Left forelimb (tissue), 1 donor: ENCODE results near the gene HPCAL1.

ENCODE experiments used
- DNase-seq: peaks from one replicate; pipeline ENCODE4 v3.0.0-alpha.2; 2018; ENCODE audit warnings: low spot score

The HPCAL1 gene

DNA sequence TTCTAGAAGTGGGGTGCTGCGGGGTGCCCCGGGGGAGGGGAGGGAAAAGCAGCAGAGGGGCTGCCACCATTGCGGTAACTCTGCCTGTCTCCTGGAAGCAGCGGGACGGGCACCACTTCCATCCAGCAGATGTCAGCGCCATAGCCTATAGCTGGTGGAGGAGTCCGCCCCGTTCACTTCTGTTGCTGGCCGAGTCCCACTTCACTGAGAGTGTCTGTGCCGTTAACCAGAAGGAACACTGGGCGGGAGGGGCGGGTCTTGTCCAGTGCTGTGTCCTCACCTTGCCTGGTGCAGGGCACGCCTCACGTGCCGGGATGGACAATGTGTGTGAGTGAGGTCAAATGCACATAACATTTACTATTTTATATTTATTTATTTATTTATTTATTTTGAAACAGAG, 164.7 kb downstream of the HPCAL1 start:
- DNase-seq: no peak

DNA sequence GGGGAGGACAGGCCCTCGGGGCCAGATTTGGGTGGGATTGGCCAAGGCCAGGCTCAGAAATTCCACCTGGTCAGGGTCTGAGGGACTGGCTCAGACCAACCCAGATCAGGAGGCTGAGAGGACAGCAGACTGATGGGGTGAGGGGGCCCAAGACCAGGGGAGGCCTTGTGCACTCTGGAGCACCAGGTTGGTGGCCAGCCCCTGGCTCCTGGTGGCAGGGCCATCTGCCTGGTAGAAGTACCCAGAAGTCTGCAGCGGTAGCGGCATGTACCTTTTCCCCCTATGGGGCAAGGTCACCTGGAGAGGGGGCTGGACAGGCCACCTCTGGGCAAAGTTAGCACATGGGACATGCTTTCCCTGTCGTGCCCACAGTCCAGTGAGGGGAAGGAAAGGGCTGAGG, 166.6 kb downstream of the HPCAL1 start:
- no peak for DNase-seq

DNA sequence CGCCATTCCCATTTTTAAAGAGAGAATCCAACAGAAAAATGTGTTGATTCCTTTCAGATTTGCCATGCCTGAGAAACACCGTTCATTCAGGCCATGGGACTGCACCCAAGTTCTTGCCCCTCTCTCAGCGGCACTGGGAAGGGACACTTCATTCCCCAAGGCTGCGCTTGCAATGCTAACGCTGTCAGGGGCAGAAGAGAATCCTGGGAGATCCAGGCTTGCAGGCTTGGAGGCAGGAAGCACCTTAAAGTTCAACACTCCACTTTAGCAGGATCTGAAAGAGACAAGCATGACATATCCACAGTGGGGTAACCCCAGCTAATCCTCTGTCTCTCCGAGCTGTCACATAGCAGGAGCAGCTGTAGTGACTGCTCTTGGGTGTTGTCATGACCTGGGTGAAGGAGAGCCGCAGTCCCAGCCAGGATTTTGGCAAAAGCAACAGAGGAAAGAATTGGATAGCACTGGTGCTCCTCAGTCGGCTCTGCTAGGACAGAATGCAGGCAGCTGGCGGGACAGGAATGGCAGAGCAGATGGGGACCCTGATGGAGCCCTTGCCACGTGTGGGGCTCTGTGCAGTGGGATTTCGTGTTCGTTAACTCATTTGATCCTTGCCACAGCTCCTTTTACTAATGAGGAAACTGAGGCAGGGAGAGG, 167.4 kb downstream of the HPCAL1 start:
- no peak for DNase-seq

DNA sequence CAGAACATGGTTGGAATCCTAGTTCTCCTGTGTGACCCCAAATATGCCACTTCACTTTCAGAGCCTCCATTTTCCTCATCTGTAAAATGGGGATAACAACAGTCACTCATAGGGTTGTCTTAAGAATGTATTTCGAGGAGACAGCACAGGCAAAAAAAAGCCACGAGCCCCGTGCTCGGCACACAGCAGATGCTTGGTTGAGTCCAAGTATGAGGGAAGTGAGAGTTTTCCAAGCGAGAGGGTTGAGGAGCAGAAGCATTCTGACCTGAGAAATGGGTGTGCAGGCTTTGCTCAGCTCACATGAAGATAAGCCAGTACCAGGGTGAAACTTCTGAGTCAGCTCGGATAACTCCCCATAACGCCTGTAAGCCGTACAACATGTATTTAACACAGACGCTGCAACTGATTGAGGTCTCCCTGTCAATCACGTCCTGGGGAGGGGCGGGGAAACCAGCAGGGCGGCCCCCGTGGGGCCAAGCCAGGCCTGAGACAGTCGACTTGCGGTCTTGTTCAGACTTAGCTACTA, 168.4 kb downstream of the HPCAL1 start:
- DNase-seq: no peak

DNA sequence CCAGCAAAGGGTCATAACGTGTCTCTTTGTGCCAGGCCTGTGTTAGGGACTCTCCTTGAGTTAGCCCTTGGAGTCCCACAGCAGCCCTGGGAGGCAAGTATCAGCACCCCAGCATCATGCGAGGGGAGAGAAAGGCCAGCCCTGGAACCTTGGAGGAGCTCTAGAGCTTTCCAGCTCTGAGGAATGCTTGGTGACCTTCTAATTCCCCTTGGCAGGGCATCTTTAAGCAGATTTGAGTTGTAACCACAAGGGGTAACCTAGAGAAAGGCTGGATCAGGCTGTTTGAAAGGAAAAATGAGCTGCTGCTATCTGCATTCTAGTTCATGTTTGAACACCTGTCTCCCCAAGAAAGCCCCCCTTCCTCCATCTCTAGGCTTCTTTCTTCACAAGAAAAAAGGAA, 169.3 kb downstream of the HPCAL1 start:
- no peak for DNase-seq

DNA sequence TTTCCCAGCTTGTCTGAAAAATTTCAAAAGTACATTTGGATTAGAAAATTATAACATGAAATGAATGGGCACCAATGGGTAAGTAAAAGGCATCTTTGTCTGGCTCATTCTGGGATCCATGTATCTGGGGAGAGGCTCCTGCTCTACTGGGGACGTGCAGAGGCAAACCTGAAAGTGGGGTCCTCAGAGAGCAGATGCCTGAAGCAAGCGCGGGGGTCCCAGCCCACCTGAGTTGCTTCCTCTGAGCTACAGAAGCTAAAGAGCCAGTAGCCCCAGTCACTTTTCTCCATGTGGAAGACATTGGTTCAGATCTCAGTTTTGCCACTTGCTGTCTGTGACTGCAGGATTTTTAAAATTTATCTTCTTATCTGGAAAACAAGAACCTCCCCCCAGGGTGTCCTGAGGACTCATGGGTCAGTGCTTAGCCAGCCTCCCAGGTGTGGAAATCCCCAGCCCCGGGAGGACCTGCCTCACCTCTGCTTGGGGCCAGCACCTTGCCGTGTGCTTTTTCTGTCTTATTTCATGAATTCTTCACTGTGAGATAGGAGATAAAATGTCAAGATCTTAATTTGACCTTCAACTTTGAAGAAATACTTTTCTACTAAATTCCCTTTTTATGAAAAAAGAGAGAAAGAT, 170.5 kb downstream of the HPCAL1 start:
- no peak for DNase-seq

DNA sequence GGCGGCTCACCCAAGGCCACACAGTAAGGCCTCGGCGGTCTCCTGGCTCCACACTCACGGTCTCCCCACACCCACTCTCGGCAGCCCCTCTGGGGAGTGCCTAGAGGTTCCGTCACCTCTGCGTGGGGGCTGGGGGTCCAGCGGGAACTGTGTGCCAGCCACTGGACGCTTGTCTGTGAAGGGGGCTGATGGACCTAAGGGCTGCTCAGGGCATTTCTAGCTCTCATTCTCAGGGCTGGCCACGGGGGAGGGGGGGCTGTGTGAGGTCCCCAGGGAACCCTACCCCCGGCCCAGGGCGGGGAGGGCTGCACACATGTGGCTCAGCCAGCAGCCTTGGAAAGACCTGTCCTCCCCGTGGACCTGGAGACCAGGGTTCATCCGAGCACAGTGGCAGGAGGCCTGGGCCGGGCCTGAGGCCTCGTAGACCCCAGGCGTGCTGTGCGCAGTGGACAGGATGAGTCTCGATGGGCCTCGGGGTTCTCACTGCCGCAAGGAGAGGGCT, 172.6 kb downstream of the HPCAL1 start:
- DNase-seq: no peak

DNA sequence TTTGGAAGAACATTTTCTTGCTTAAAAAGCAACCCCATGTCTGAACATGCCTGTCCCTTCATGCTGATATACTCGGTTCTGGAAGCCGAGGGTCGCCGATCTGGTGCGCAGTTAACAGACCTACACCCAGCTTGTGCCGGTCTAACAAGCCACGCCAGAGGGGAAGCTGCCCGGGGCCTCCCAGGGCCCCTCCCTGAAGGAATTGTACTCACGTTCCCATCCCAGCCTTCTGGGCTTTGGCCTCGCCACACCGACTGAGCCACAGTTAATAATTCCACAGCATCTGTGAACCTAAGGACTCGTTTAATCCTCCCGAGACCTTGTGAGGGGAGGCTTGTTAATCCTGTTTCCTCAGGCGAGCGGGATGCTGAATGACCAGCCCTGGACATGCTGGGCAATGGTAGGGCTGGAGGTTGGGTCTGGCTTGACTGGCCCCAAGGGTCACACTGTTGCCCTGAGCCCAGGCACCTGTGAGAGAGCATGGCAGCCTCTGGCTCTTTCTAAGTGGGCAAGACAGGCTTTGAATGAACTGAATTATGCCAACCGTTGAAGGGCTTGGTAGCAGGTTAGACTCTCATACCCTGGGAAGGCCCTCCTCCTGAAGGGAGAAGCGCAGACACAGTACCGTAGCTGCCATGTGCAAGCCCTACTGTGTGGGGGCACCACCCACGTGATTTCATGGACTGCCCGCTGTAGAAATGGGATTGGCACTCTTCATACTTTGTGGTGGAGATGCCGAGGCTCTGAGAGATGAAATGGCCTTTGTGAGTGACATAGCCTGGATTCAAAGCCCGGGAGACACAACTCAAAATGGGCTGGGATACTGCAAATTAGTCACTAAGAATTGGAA, 173.3 kb downstream of the HPCAL1 start:
- no peak for DNase-seq

DNA sequence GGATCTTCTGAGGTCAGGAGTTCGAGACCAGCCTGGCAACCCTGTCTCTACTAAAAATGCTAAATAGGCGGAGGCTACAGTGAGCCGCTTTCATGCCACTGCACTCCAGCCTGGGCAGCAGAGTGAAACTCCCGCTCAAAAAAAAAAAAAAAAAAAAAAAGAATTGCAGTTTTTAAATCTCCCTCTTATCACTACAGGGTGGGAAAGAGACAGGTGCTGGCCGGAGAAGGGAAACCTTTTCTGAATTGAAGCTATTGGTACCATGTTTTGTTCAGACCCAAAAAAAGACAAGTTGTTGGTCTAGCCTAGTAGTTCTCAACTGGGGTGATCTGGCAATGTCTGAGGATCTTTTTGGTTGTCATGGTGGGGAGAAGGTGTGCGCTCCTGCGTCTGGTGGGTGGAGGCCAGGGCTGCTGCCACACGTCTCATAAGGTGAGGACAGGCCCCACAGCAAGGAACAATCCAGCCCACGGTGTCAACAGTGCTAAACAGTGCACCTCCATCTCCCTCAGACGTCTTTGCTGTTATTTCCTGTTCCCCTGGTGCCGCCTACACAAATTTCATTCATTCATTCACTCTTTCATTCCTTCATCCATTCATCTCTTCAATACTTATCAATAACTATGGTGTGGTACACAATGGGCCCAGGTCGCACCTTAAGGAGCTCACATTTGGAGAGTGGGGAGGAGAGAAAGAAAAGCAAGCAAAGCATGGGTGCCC, 174.2 kb downstream of the HPCAL1 start:
- no peak for DNase-seq
